Ishikawa (cell line): ENCODE data around the gene ROS1.

Experiments used
- CEBPB ChIP-seq: IDR thresholded peaks from 2 replicates; pipeline ENCODE4 v1.6.1; 2012
- CREB1 ChIP-seq: IDR thresholded peaks from 2 replicates; pipeline ENCODE4 v1.6.1; 2012; ENCODE audit warnings: low read depth
- EGR1 ChIP-seq: IDR thresholded peaks from 2 replicates; pipeline ENCODE4 v1.6.1; 2012
- EP300 ChIP-seq: IDR thresholded peaks from 2 replicates; pipeline ENCODE4 v1.6.1; 2012; ENCODE audit warnings: borderline replicate concordance
- FOXM1 ChIP-seq: IDR thresholded peaks from 2 replicates; pipeline ENCODE4 v1.6.1; 2012; ENCODE audit warnings: low read depth, borderline replicate concordance
- MAX ChIP-seq: IDR thresholded peaks from 2 replicates; pipeline ENCODE4 v1.6.1; 2012
- NFIC ChIP-seq: IDR thresholded peaks from 2 replicates; pipeline ENCODE4 v1.6.1; 2012
- RAD21 ChIP-seq: IDR thresholded peaks from 2 replicates; pipeline ENCODE4 v1.6.1; 2012; ENCODE audit warnings: low read depth
- REST ChIP-seq: IDR thresholded peaks from 2 replicates; pipeline ENCODE4 v1.6.1; 2012; ENCODE audit warnings: low read depth, mild to moderate bottlenecking
- TAF1 ChIP-seq: IDR thresholded peaks from 2 replicates; pipeline ENCODE4 v1.6.1; 2012; ENCODE audit warnings: low read depth, mild to moderate bottlenecking
- TCF12 ChIP-seq: IDR thresholded peaks from 2 replicates; pipeline ENCODE4 v1.6.1; 2012; ENCODE audit warnings: low read depth
- TEAD4 ChIP-seq: IDR thresholded peaks from 2 replicates; pipeline ENCODE4 v1.6.1; 2012
- USF1 ChIP-seq: IDR thresholded peaks from 2 replicates; pipeline ENCODE4 v1.6.1; 2012
- YY1 ChIP-seq: IDR thresholded peaks from 2 replicates; pipeline ENCODE4 v1.6.1; 2012; ENCODE audit warnings: low read depth
- ZBTB7A ChIP-seq: IDR thresholded peaks from 2 replicates; pipeline ENCODE4 v1.6.1; 2012; ENCODE audit warnings: low read depth

Gene ROS1

GRCh38 chr6:117317261-117317660 is 108.5 kb downstream of the ROS1 start:
- no peak for TF ChIP-seq MAX
- TF ChIP-seq RAD21: peak; percentile 72

GRCh38 chr6:117311726-117312125 is 114.0 kb downstream of the ROS1 start:
- TF ChIP-seq CREB1 (no peak), EGR1 (no peak), NFIC (no peak), TCF12 (no peak), ZBTB7A (no peak), EP300 (no peak), USF1 (no peak), RAD21 (no peak), TAF1 (no peak), CEBPB (no peak), TEAD4 (no peak)

- no peak for TF ChIP-seq REST
- TF ChIP-seq CREB1: no peak
- no peak for TF ChIP-seq YY1
- no peak for TF ChIP-seq ZBTB7A
- TF ChIP-seq EGR1: no peak
- no peak for TF ChIP-seq TCF12
- TF ChIP-seq EP300: no peak
Observed at GRCh38 chr6:117311310-117311709, 114.4 kb downstream of the ROS1 start.

GRCh38 chr6:117309611-117310010 is 116.1 kb downstream of the ROS1 start:
- TF ChIP-seq TCF12: no peak
- no peak for TF ChIP-seq CREB1
- TF ChIP-seq CEBPB: no peak
- no peak for TF ChIP-seq FOXM1
- no peak for TF ChIP-seq TAF1
- TF ChIP-seq MAX: no peak
- TF ChIP-seq EGR1: no peak
- no peak for TF ChIP-seq RAD21
- TF ChIP-seq EP300: no peak
- TF ChIP-seq ZBTB7A: no peak
- TF ChIP-seq REST: no peak
- TF ChIP-seq TEAD4: no peak
- TF ChIP-seq NFIC: no peak
- no peak for TF ChIP-seq USF1
- no peak for TF ChIP-seq YY1

GRCh38 chr6:117309069-117309468 is 116.7 kb downstream of the ROS1 start:
- no peak for TF ChIP-seq MAX
- no peak for TF ChIP-seq TCF12
- TF ChIP-seq CREB1: no peak
- TF ChIP-seq USF1: no peak
- no peak for TF ChIP-seq YY1
- no peak for TF ChIP-seq FOXM1
- TF ChIP-seq TEAD4: no peak
- TF ChIP-seq REST: no peak
- no peak for TF ChIP-seq TAF1
